GM12874 (cell line): Measurements from ENCODE around the gene ZFP91.

Experiments used
- TF ChIP-seq, protein P1 (sequence below): IDR thresholded peaks from 2 replicates; pipeline ENCODE4 v1.5.1; 2011; ENCODE audit warnings: low read depth, mild to moderate bottlenecking, control low read depth, low read length, moderate library complexity; ENCODE audit not compliant: insufficient read depth

ZFP91 gene

DNA sequence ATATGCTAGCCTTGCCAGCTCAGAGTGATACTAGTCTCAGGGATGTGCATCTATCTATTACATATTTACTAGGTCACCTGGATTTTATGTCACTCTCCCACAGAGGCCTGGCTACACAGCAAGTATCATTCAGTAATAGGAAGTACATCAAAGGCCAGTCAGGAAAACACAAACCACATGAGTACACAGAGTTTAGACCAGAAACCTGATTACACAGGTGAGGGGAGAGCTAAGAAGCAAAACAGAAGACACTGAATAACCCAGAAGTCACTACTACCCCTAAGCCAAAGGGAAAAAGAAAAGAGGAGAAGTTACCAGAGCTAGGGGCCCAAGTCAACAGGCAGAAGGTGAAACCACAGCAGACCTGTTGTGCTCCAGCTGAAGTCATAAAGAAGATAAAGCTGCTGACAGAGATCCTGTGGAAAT lies 16.5 kb upstream of the ZFP91 start:
- TF ChIP-seq, protein P1, sequence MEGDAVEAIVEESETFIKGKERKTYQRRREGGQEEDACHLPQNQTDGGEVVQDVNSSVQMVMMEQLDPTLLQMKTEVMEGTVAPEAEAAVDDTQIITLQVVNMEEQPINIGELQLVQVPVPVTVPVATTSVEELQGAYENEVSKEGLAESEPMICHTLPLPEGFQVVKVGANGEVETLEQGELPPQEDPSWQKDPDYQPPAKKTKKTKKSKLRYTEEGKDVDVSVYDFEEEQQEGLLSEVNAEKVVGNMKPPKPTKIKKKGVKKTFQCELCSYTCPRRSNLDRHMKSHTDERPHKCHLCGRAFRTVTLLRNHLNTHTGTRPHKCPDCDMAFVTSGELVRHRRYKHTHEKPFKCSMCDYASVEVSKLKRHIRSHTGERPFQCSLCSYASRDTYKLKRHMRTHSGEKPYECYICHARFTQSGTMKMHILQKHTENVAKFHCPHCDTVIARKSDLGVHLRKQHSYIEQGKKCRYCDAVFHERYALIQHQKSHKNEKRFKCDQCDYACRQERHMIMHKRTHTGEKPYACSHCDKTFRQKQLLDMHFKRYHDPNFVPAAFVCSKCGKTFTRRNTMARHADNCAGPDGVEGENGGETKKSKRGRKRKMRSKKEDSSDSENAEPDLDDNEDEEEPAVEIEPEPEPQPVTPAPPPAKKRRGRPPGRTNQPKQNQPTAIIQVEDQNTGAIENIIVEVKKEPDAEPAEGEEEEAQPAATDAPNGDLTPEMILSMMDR, result no peak

DNA sequence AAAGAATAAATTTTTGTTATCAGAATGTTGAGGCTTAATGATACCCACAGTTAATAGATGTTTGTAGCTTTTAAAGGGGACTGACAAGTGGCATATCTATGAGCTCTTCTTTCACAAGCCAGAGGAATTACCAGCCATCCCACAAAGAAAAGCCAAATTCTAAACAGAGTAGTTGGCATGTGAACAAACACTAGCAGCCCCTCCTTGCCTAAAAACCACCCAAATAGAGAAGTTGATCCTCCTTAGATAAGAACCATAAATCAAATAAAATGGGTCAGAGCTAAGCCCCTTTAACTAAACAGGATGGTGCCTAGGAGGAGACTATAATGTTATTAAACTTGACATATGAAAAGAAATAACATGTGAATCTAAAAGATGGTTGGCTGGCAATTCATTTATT lies 14.6 kb upstream of the ZFP91 start:
- TF ChIP-seq, protein P1, result no peak

- TF ChIP-seq, protein P1, result peak; percentile 81
Observed at GRCh38 chr11:58567889-58568512, 10.9 kb upstream of the ZFP91 start.

DNA sequence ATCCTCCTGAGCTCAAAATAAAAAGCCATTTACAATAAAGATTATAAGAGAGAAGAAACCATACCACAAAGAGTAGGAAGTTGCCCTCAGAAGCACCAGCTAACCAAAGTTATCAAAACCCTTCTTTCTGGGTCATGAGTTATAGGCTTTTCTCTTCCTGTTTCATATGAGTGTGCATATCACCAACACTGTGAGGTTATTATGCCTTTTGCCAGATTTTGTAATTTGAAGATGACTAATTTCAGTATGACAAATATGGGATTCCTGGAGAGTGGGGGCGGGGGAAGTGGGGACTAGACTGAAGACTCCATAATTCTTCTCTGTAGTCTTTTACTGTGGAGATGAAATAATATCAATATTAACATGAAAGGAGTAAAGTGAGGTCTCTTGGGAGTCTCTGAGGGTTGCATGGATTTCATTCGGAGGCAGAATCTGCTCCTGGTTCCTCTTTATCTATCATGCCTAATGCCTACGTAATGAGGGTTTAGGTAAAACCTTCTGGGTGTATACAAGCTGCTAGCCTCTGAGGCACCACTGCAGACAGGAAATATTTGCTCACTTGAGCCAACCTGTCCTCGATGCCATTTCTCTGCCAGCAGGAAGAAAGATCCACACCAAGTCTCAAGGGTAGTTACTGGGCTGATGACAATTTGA lies 5.3 kb upstream of the ZFP91 start:
- TF ChIP-seq, protein P1, result no peak

- TF ChIP-seq, protein P1, result no peak
Observed at GRCh38 chr11:58574881-58575280, 4.0 kb upstream of the ZFP91 start.

- TF ChIP-seq, protein P1, result 0 out of 2 replicates have a peak, but pooled peaks have one; percentile 1
Observed at GRCh38 chr11:58575377-58576020, 3.4 kb upstream of the ZFP91 start, which contains the start of gene LPXN. LPXN (minus strand) TSS chr11:58575856; CDS start chr11:58575772, 84 bp downstream.

DNA sequence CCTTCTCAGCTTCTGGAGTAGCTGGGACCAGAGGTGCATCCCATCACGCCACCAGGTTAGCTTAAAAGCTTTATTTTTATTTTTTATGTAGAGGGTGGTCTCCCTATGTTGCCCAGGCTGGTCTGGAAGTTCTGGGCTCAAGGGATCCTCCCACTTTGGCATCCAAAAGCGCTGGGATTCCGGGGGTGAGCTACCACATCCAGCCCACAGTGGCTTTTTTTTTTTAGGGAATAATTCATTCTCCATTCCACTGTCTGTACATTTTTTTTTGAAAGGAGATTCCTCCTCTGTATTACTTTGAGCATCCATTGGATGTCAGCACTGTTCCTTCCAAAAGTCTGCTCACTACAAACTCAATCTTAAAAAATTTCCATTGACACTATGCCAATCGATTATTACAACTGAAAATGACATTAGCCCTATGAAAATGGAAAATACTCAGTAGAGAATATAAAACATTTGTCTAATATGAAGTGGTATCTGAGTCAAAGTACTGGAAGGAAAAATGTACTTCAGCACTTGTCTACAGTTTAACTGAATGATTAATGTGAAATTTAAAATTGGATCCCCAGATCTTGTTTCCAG lies 1.9 kb upstream of the ZFP91 start:
- TF ChIP-seq, protein P1, result 0 out of 2 replicates have a peak, but pooled peaks have one; percentile 11
